HL-60 (cell line): ENCODE measurements around the gene RNF26.

Experiments used
- DNase-seq, 2 experiments: peaks; one replicate each; pipeline ENCODE4 v3.0.0-alpha.2; 2010 to 2020; ENCODE audit warnings: low read depth in 1 of 2, low spot score in 1 of 2
- H3K27ac ChIP-seq: fragments of 250-450 bp; sonication (Bioruptor Pico); replicated peaks from 2 replicates; pipeline ENCODE4 v1.5.1; 2020; ENCODE audit warnings: mild to moderate bottlenecking, moderate library complexity
- H3K27me3 ChIP-seq: fragments of 250-450 bp; sonication (Bioruptor Pico); 2 replicates; pipeline ENCODE4 v1.5.1; 2021; ENCODE audit warnings: mild to moderate bottlenecking, moderate library complexity; ENCODE audit not compliant: insufficient read depth, poor library complexity, severe bottlenecking
- H3K4me3 ChIP-seq: replicated peaks from 2 replicates; pipeline ENCODE4 v1.5.1; 2011; ENCODE audit warnings: mild to moderate bottlenecking, control low read depth, low read length; ENCODE audit not compliant: insufficient read depth
- CTCF ChIP-seq: IDR thresholded peaks from one replicate; pipeline ENCODE4 v1.5.1; 2011; ENCODE audit warnings: low read length, control low read depth, inconsistent platforms; ENCODE audit not compliant: insufficient read depth
- GABPA ChIP-seq: IDR thresholded peaks from 2 replicates; pipeline ENCODE4 v1.6.1; 2012; ENCODE audit warnings: low read depth
- POLR2AphosphoS5 ChIP-seq: IDR thresholded peaks from 2 replicates; pipeline ENCODE4 v1.6.1; 2012; ENCODE audit warnings: low read depth
- REST ChIP-seq: IDR thresholded peaks from 2 replicates; pipeline ENCODE4 v1.6.1; 2012; ENCODE audit warnings: low read depth; ENCODE audit not compliant: insufficient replicate concordance
- SPI1 ChIP-seq: IDR thresholded peaks from 2 replicates; pipeline ENCODE4 v1.6.1; 2012; ENCODE audit warnings: low read depth, mild to moderate bottlenecking, borderline replicate concordance

RNF26 gene

GRCh38 chr11:119310682-119311052 lies 23.7 kb upstream of the RNF26 start:
- TF ChIP-seq POLR2AphosphoS5 = no peak
- no peak for TF ChIP-seq REST
- TF ChIP-seq SPI1 = no peak
- Histone ChIP-seq H3K4me3 (no peak overlapping the region), H3K27me3 (peaks cover 27% of the 10 kb centered on the region), H3K27ac (no peak overlapping the region)
- no peak for DNase-seq

- Histone ChIP-seq H3K27me3 (peaks cover 41% of the 10 kb centered on the region), H3K4me3 (no peak overlapping the region), H3K27ac (no peak overlapping the region)
- no peak for TF ChIP-seq CTCF
- no peak for TF ChIP-seq SPI1
- no peak for TF ChIP-seq REST
- TF ChIP-seq POLR2AphosphoS5 = no peak
- TF ChIP-seq GABPA = no peak
- no peak for DNase-seq
These were observed 19.6 kb upstream of the RNF26 start for GRCh38 chr11:119314726-119315125.

GRCh38 chr11:119315131-119316015 lies 19.0 kb upstream of the RNF26 start:
- TF ChIP-seq POLR2AphosphoS5 = no peak
- TF ChIP-seq CTCF = no peak
- TF ChIP-seq REST = no peak
- TF ChIP-seq GABPA = no peak
- TF ChIP-seq SPI1 = no peak

More at GRCh38 chr11:119315131-119316015, 19.0 kb upstream of the RNF26 start:
- Histone ChIP-seq H3K4me3 (peak overlapping the region; percentile 19), H3K27me3 (peaks cover 39% of the 10 kb centered on the region), H3K27ac (no peak overlapping the region)
- DNase-seq = no peak
